ENCODE measurements around the gene MICOS13. TPM values are rescaled to one million over a fixed set of nuclear protein-coding genes. Genes with fewer than 3 reads are reported as not detected.

Gene MICOS13
- total RNA-seq, 6 experiments from 2014 or later, result 77.9 to 91.6 (median 80.1) TPM

DNA sequence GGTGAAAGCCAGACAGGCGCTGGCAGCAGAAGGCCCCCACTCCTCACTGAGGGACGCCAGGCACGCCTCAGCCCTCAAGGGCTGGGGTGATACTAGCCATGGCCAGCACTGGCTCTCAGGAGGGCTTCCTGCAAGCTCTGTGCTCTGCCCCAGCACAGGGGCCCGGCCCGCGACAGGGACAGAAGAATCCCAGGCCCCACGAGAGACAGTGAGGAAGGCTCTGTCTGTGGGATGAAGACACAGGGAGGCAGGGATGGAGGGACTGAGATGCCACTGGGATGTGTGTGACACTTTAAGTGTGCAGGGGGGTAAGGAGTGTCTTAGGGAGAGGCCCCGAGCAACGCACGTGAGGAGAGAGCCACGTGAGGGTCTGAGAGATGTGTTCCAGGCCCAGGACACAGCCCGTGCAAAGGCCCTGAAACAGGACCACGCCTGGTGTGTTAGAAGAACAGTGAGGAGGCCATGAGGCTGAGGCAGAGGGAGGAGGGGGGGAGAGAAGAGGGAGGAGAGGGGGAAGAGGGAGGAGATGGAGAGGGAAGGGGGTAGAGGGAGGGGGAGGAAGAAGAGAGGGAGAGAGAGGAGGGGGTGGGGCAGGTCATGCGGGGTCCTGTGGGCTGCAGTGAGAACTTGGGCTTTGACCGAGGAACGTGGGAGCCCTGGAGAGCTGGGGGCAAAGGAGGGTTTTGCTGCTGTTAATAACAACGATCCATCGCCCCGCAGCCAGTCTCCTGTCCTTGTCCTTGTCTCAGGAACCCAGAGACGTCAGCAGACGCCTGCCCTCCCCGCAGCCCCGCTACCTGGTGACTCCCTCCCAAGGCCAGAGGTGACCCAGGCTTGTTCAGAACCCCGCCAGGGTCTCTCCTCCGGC is 16.9 kb upstream of the MICOS13 start:
- Mint-ChIP-seq H3K4me3 (no peak overlapping the region), H3K9me3 (peaks cover 3% of the 10 kb centered on the region; the same call in 1 of the 2 replicates), H3K27me3 (ENCODE audit: insufficient read depth) (peaks cover 26% of the 10 kb centered on the region), H3K27ac (peak overlapping the region; percentile 25; the same call in 1 of the 2 replicates), H3K36me3 (ENCODE audit: low read depth) (peaks cover 20% of the 10 kb centered on the region; the same call in 1 of the 2 replicates), H3K4me1 (ENCODE audit: low read depth) (peaks cover 6% of the 10 kb centered on the region; the same call in 1 of the 2 replicates)
- no peak for DNase-seq
- TF ChIP-seq, protein P1, sequence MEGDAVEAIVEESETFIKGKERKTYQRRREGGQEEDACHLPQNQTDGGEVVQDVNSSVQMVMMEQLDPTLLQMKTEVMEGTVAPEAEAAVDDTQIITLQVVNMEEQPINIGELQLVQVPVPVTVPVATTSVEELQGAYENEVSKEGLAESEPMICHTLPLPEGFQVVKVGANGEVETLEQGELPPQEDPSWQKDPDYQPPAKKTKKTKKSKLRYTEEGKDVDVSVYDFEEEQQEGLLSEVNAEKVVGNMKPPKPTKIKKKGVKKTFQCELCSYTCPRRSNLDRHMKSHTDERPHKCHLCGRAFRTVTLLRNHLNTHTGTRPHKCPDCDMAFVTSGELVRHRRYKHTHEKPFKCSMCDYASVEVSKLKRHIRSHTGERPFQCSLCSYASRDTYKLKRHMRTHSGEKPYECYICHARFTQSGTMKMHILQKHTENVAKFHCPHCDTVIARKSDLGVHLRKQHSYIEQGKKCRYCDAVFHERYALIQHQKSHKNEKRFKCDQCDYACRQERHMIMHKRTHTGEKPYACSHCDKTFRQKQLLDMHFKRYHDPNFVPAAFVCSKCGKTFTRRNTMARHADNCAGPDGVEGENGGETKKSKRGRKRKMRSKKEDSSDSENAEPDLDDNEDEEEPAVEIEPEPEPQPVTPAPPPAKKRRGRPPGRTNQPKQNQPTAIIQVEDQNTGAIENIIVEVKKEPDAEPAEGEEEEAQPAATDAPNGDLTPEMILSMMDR (IDR thresholded peaks at IDR 0.05), result no peak

DNA sequence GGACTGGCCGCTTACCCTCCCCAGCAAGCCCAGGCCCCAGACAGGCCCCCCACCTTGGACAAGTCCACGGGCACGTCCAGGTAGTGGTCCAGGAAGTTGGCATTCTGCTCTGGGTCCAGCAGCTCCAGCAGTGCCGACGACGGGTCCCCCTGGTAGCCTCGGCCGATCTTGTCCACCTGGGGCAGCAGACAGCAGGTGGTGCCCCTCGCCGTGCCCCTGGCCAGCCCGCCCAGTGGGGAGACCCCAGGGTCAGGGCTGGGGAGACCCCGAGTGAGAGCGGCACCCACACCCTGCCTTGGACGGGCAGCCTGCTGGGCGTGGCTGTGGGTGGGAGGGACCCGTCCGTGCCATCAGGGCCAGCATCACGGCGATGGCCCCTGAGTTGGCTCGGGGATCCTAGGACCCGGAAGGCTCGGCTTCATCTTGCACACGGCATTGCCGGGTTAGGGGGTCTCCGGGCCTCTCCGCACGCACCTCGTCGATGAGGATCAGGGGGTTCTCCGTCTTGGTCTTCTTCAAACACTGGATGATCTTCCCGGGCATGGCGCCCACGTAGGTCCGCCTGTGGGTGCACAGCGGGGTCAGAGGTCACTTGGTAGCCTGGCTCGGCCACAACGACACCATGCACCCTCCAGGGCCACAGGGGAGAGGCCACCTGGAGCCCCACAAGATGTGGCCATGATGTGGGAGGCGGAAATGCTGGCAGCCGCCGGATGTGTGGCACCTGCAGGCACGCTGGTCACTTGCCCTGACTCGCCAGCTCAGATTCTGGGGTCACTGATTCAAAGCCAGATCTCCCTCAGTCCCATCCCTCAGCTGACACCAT is 16.1 kb upstream of the MICOS13 start:
- DNase-seq, result no peak
- Mint-ChIP-seq H3K9me3 (peaks cover 3% of the 10 kb centered on the region; the same call in 1 of the 2 replicates), H3K36me3 (ENCODE audit: low read depth) (peaks cover 24% of the 10 kb centered on the region; the same call in 1 of the 2 replicates), H3K27me3 (ENCODE audit: insufficient read depth) (peaks cover 23% of the 10 kb centered on the region), H3K4me1 (ENCODE audit: low read depth) (peaks cover 10% of the 10 kb centered on the region; the same call in 1 of the 2 replicates), H3K4me3 (no peak overlapping the region), H3K27ac (0 out of 2 replicates have a peak overlapping the region, but pooled peaks have one; percentile 25)
- TF ChIP-seq, protein P1 (IDR thresholded peaks at IDR 0.05), result no peak

- no peaks in the 10 kb centered on the region for H3K9me3 Mint-ChIP-seq
- no peak for DNase-seq
- no peak overlapping the region for H3K4me3 Mint-ChIP-seq
- H3K36me3 Mint-ChIP-seq (ENCODE audit: low read depth), result peaks cover 29% of the 10 kb centered on the region
- TF ChIP-seq, protein P1 (IDR thresholded peaks at IDR 0.05), result no peak
- H3K27ac Mint-ChIP-seq, result no peak overlapping the region
- H3K4me1 Mint-ChIP-seq (ENCODE audit: low read depth), result peaks cover 10% of the 10 kb centered on the region; the same call in 1 of the 2 replicates
- peaks cover 23% of the 10 kb centered on the region for H3K27me3 Mint-ChIP-seq (ENCODE audit: insufficient read depth)
These were observed 15.4 kb upstream of the MICOS13 start for GRCh38 chr19:5695649-5696195.

GRCh38 chr19:5694956-5695648 is 14.8 kb upstream of the MICOS13 start:
- peaks cover 34% of the 10 kb centered on the region for H3K36me3 Mint-ChIP-seq (ENCODE audit: low read depth)
- H3K27me3 Mint-ChIP-seq (ENCODE audit: insufficient read depth), result peaks cover 27% of the 10 kb centered on the region
- no peaks in the 10 kb centered on the region for H3K9me3 Mint-ChIP-seq
- DNase-seq, result no peak
- TF ChIP-seq, protein P1 (IDR thresholded peaks at IDR 0.05), result no peak
- H3K27ac Mint-ChIP-seq, result no peak overlapping the region
- H3K4me1 Mint-ChIP-seq (ENCODE audit: low read depth), result peaks cover 11% of the 10 kb centered on the region
- H3K4me3 Mint-ChIP-seq, result no peak overlapping the region
